Parathyroid adenoma (tissue), 2 donors: ENCODE measurements around the gene TTLL10.
"Not testable (repeated sequence)": the region's sequence is repeated elsewhere in the genome, so short reads cannot be mapped to it uniquely, and the experiment has no call there.

ENCODE experiments used
- H2AFZ ChIP-seq: fragments of 300-600 bp; sonication (generic); one replicate; pipeline ENCODE4 v1.7.0; 2017; ENCODE audit warnings: antibody characterized with exemption, mild to moderate bottlenecking
- H3K27ac ChIP-seq: fragments of 300-600 bp; sonication (generic); one replicate; pipeline ENCODE4 v1.7.0; 2017
- H3K27me3 ChIP-seq: fragments of 300-600 bp; sonication (generic); one replicate; pipeline ENCODE4 v1.7.0; 2017; ENCODE audit warnings: low read length; ENCODE audit not compliant: control insufficient read depth, insufficient read depth
- H3K36me3 ChIP-seq: fragments of 300-600 bp; sonication (generic); one replicate; pipeline ENCODE4 v1.7.0; 2017; ENCODE audit warnings: low read length; ENCODE audit not compliant: control insufficient read depth, insufficient read depth
- H3K4me1 ChIP-seq: fragments of 300-600 bp; sonication (generic); one replicate; pipeline ENCODE4 v1.7.0; 2017; ENCODE audit warnings: control low read depth
- H3K4me2 ChIP-seq: fragments of 300-600 bp; sonication (generic); one replicate; pipeline ENCODE4 v1.7.0; 2017; ENCODE audit warnings: low read length
- H3K4me3 ChIP-seq: fragments of 300-600 bp; sonication (generic); one replicate; pipeline ENCODE4 v1.7.0; 2017; ENCODE audit warnings: low read depth, low read length
- H3K79me2 ChIP-seq: fragments of 300-600 bp; sonication (generic); one replicate; pipeline ENCODE4 v1.7.0; 2017; ENCODE audit warnings: control low read depth
- H3K9ac ChIP-seq: fragments of 300-600 bp; sonication (generic); one replicate; pipeline ENCODE4 v1.7.0; 2017; ENCODE audit warnings: mild to moderate bottlenecking
- H3K9me3 ChIP-seq: fragments of 300-600 bp; sonication (generic); one replicate; pipeline ENCODE4 v1.7.0; 2017; ENCODE audit warnings: low read length; ENCODE audit not compliant: control insufficient read depth
- TF ChIP-seq, protein P1 (sequence below): fragments of 300-600 bp; sonication (generic); IDR thresholded peaks from one replicate; pipeline ENCODE4 v1.7.0; 2017; ENCODE audit warnings: antibody characterized with exemption, mild to moderate bottlenecking
- donor health status: primary hyperparathyroidism.

Gene TTLL10

DNA sequence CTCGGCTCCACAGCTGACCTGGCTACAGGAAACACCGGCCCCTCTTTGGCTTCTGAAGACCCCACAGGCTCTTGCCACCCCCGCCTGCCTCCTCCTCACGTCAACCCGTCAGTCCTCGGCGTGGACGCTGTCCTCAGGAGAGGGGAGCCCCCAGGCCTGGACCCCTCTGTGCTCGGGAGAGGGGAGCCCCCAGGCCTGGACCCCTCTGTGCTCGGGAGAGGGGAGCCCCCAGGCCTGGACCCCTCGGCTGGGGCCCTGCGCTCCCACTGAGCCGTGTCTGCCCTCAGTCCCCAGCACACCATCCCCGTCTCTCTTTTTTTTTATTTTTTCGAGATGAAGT is 31.8 kb upstream of the TTLL10 start:
- no peak overlapping the region for H3K4me3 ChIP-seq
- no peak overlapping the region for H3K27ac ChIP-seq
- no peaks in the 10 kb centered on the region for H3K36me3 ChIP-seq
- no peak overlapping the region for H3K9ac ChIP-seq
- no peaks in the 10 kb centered on the region for H3K4me1 ChIP-seq
- H3K27me3 ChIP-seq, result no peaks in the 10 kb centered on the region
- TF ChIP-seq, protein P1, sequence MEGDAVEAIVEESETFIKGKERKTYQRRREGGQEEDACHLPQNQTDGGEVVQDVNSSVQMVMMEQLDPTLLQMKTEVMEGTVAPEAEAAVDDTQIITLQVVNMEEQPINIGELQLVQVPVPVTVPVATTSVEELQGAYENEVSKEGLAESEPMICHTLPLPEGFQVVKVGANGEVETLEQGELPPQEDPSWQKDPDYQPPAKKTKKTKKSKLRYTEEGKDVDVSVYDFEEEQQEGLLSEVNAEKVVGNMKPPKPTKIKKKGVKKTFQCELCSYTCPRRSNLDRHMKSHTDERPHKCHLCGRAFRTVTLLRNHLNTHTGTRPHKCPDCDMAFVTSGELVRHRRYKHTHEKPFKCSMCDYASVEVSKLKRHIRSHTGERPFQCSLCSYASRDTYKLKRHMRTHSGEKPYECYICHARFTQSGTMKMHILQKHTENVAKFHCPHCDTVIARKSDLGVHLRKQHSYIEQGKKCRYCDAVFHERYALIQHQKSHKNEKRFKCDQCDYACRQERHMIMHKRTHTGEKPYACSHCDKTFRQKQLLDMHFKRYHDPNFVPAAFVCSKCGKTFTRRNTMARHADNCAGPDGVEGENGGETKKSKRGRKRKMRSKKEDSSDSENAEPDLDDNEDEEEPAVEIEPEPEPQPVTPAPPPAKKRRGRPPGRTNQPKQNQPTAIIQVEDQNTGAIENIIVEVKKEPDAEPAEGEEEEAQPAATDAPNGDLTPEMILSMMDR, result no peak
- H2AFZ ChIP-seq, result no peak overlapping the region
- H3K9me3 ChIP-seq, result no peaks in the 10 kb centered on the region
- H3K4me2 ChIP-seq, result no peak overlapping the region
- no peaks in the 10 kb centered on the region for H3K79me2 ChIP-seq

GRCh38 chr1:1142352-1142751 is 31.3 kb upstream of the TTLL10 start:
- H3K4me1 ChIP-seq, H3K27me3 ChIP-seq, H3K4me3 ChIP-seq, H3K79me2 ChIP-seq, H3K27ac ChIP-seq, H2AFZ ChIP-seq, H3K4me2 ChIP-seq, H3K9ac ChIP-seq, H3K9me3 ChIP-seq, H3K36me3 ChIP-seq: not testable (repeated sequence)

GRCh38 chr1:1142844-1143243 is 30.8 kb upstream of the TTLL10 start:
- no peak overlapping the region for H3K9ac ChIP-seq
- TF ChIP-seq, protein P1, result no peak
- H3K36me3 ChIP-seq, result no peaks in the 10 kb centered on the region
- H3K79me2 ChIP-seq, result no peaks in the 10 kb centered on the region
- H3K27ac ChIP-seq, result no peak overlapping the region
- no peaks in the 10 kb centered on the region for H3K4me1 ChIP-seq
- no peaks in the 10 kb centered on the region for H3K27me3 ChIP-seq
- no peak overlapping the region for H3K4me3 ChIP-seq
- H2AFZ ChIP-seq, result no peak overlapping the region
- no peaks in the 10 kb centered on the region for H3K9me3 ChIP-seq
- no peak overlapping the region for H3K4me2 ChIP-seq

- Histone ChIP-seq H3K27ac (no peak overlapping the region), H3K4me3 (no peak overlapping the region), H3K79me2 (no peaks in the 10 kb centered on the region), H3K9me3 (no peaks in the 10 kb centered on the region), H3K36me3 (no peaks in the 10 kb centered on the region), H3K9ac (no peak overlapping the region), H2AFZ (no peak overlapping the region), H3K27me3 (no peaks in the 10 kb centered on the region), H3K4me1 (no peaks in the 10 kb centered on the region), H3K4me2 (no peak overlapping the region)
- TF ChIP-seq, protein P1, result no peak
Observed at GRCh38 chr1:1143636-1144035, 30.0 kb upstream of the TTLL10 start.

GRCh38 chr1:1144122-1144842 is 29.4 kb upstream of the TTLL10 start:
- Histone ChIP-seq H2AFZ (no peak overlapping the region), H3K27ac (no peak overlapping the region), H3K4me3 (no peak overlapping the region), H3K27me3 (no peaks in the 10 kb centered on the region), H3K9ac (no peak overlapping the region), H3K79me2 (no peaks in the 10 kb centered on the region), H3K9me3 (no peaks in the 10 kb centered on the region), H3K4me1 (no peaks in the 10 kb centered on the region), H3K4me2 (no peak overlapping the region), H3K36me3 (no peaks in the 10 kb centered on the region)
- TF ChIP-seq, protein P1, result no peak
